ENCODE measurements around the gene PRDM12. TPM values are rescaled to one million over a fixed set of nuclear protein-coding genes. Genes with fewer than 3 reads are reported as not detected.

PRDM12 gene
- total RNA-seq, result not detected in 2 replicates

GRCh38 chr9:130664251-130665028 is at the start of gene PRDM12:
Gene PRDM12, plus strand, starts transcription at chr9:130664594. Its CDS starts 60 bp downstream, at chr9:130664654.

GRCh38 chr9:130693426-130694191 is 29.2 kb downstream of the PRDM12 start, which contains the start of gene EXOSC2:
Gene EXOSC2, plus strand, starts transcription at chr9:130693780. Its CDS starts 12 bp downstream, at chr9:130693792.

Other genes starting within 250 kb of the PRDM12 start
- 1.5 and 2.0 TPM in 2 replicates for gene ASS1, start 219.6 kb upstream of the PRDM12 start, total RNA-seq
- 31.8 and 32.3 TPM in 2 replicates for gene FUBP3, start 85.0 kb upstream of the PRDM12 start, total RNA-seq
- gene EXOSC2, start 29.2 kb downstream of the PRDM12 start, total RNA-seq, result 16.8 and 28.3 TPM in 2 replicates
- gene ABL1, start 170.7 kb downstream of the PRDM12 start, total RNA-seq, result 17.8 and 29.1 TPM in 2 replicates
- gene QRFP, start 232.2 kb downstream of the PRDM12 start, total RNA-seq, result not detected in 2 replicates